WTC11 (cell line): ENCODE data around the gene CDKN1C. TPM values are rescaled to one million over a fixed set of nuclear protein-coding genes. Genes with fewer than 3 reads are reported as not detected.

Experiments
- CBFB ChIP-seq: sonication (generic); formaldehyde crosslinking; IDR thresholded peaks from 2 replicates; pipeline ENCODE4 v1.8.1; 2022; ENCODE audit warnings: mild to moderate bottlenecking, low read depth, missing genetic modification reagents
- EMX1 ChIP-seq: fragments of 250-450 bp; sonication (Bioruptor Pico); IDR thresholded peaks from 2 replicates; pipeline ENCODE4 v1.8.0; 2021; ENCODE audit warnings: mild to moderate bottlenecking
- GABPB1 ChIP-seq: sonication (generic); formaldehyde crosslinking; IDR thresholded peaks from 2 replicates; pipeline ENCODE4 v1.8.1; 2023; ENCODE audit warnings: mild to moderate bottlenecking, missing genetic modification reagents
- HMGA2 ChIP-seq: fragments of 250-450 bp; sonication (Bioruptor Pico); IDR thresholded peaks from 2 replicates; pipeline ENCODE4 v1.4.0; 2021; ENCODE audit warnings: mild to moderate bottlenecking, moderate library complexity
- JAZF1 ChIP-seq: fragments of 250-450 bp; sonication (Bioruptor Pico); IDR thresholded peaks from 2 replicates; pipeline ENCODE4 v1.9.0; 2021; ENCODE audit warnings: moderate library complexity, mild to moderate bottlenecking, inconsistent platforms
- NFATC4 ChIP-seq: fragments of 250-450 bp; sonication (Bioruptor Pico); IDR thresholded peaks from 2 replicates; pipeline ENCODE4 v1.9.0; 2021; ENCODE audit warnings: mild to moderate bottlenecking
- NFE2L1 ChIP-seq: sonication (generic); formaldehyde crosslinking; IDR thresholded peaks from 2 replicates; pipeline ENCODE4 v1.8.1; 2023; ENCODE audit warnings: missing genetic modification reagents
- TCF7 ChIP-seq: sonication (generic); formaldehyde crosslinking; IDR thresholded peaks from 2 replicates; pipeline ENCODE4 v1.8.0; 2022; ENCODE audit warnings: mild to moderate bottlenecking, low read depth, missing genetic modification reagents, moderate library complexity
- ZNF138 ChIP-seq: sonication (generic); formaldehyde crosslinking; conservative IDR thresholded peaks from 2 replicates; pipeline ENCODE4 v1.8.1; 2022; ENCODE audit warnings: mild to moderate bottlenecking, moderate library complexity, missing genetic modification reagents
- ZNF232 ChIP-seq: sonication (generic); formaldehyde crosslinking; IDR thresholded peaks from 2 replicates; pipeline ENCODE4 v1.8.0; 2022; ENCODE audit warnings: mild to moderate bottlenecking, missing genetic modification reagents
- ZNF317 ChIP-seq: sonication (generic); formaldehyde crosslinking; IDR thresholded peaks from 2 replicates; pipeline ENCODE4 v1.8.1; 2023; ENCODE audit warnings: low read depth, mild to moderate bottlenecking, moderate library complexity, missing genetic modification reagents, borderline replicate concordance
- ZNF396 ChIP-seq: fragments of 250-450 bp; sonication (Bioruptor Pico); IDR thresholded peaks from 2 replicates; pipeline ENCODE4 v1.8.0; 2021; ENCODE audit warnings: mild to moderate bottlenecking, moderate library complexity, borderline replicate concordance
- ZNF416 ChIP-seq: fragments of 250-450 bp; sonication (Bioruptor Pico); IDR thresholded peaks from 2 replicates; pipeline ENCODE4 v1.9.0; 2021; ENCODE audit warnings: mild to moderate bottlenecking, inconsistent platforms
- total RNA-seq: library from RNA; stranded (reverse); gene quantifications from 3 replicates; pipeline ENCODE4 v1.2.3, GENCODE V29; 2021
- TF ChIP-seq, protein P1 (sequence below): sonication (generic); formaldehyde crosslinking; IDR thresholded peaks from 2 replicates; pipeline ENCODE4 v1.8.1; 2022; ENCODE audit warnings: mild to moderate bottlenecking, missing genetic modification reagents, moderate library complexity, borderline replicate concordance
- TF ChIP-seq, protein P2 (sequence below): sonication (generic); formaldehyde crosslinking; IDR thresholded peaks from 2 replicates; pipeline ENCODE4 v1.8.1; 2022; ENCODE audit warnings: low read depth, mild to moderate bottlenecking, moderate library complexity, missing genetic modification reagents, borderline replicate concordance
- TF ChIP-seq, protein P3 (sequence below): sonication (generic); formaldehyde crosslinking; IDR thresholded peaks from 2 replicates; pipeline ENCODE4 v1.8.1; 2023; ENCODE audit warnings: mild to moderate bottlenecking, missing genetic modification reagents, moderate library complexity
- TF ChIP-seq, protein P4 (sequence below): sonication (generic); formaldehyde crosslinking; IDR thresholded peaks from 2 replicates; pipeline ENCODE4 v1.8.0; 2022; ENCODE audit warnings: missing genetic modification reagents
- TF ChIP-seq, protein P5 (sequence below): sonication (generic); formaldehyde crosslinking; IDR thresholded peaks from 2 replicates; pipeline ENCODE4 v1.8.1; 2022; ENCODE audit warnings: mild to moderate bottlenecking, moderate library complexity, missing genetic modification reagents
- TF ChIP-seq, protein P6 (sequence below): sonication (generic); formaldehyde crosslinking; IDR thresholded peaks from 2 replicates; pipeline ENCODE4 v1.8.0; 2022; ENCODE audit warnings: mild to moderate bottlenecking, missing genetic modification reagents
- TF ChIP-seq, protein P7 (sequence below): sonication (generic); formaldehyde crosslinking; IDR thresholded peaks from 2 replicates; pipeline ENCODE4 v1.8.0; 2023; ENCODE audit warnings: missing genetic modification reagents, mild to moderate bottlenecking, borderline replicate concordance
- TF ChIP-seq, protein P8 (sequence below): sonication (generic); formaldehyde crosslinking; IDR thresholded peaks from 2 replicates; pipeline ENCODE4 v1.8.1; 2023; ENCODE audit warnings: mild to moderate bottlenecking, moderate library complexity, missing genetic modification reagents
- TF ChIP-seq, protein P9 (sequence below): sonication (generic); formaldehyde crosslinking; IDR thresholded peaks from 2 replicates; pipeline ENCODE4 v1.8.1; 2023; ENCODE audit warnings: mild to moderate bottlenecking, missing genetic modification reagents, moderate library complexity

Gene CDKN1C
- total RNA-seq, 1 experiment from 2014 or later: 25.0 TPM

DNA sequence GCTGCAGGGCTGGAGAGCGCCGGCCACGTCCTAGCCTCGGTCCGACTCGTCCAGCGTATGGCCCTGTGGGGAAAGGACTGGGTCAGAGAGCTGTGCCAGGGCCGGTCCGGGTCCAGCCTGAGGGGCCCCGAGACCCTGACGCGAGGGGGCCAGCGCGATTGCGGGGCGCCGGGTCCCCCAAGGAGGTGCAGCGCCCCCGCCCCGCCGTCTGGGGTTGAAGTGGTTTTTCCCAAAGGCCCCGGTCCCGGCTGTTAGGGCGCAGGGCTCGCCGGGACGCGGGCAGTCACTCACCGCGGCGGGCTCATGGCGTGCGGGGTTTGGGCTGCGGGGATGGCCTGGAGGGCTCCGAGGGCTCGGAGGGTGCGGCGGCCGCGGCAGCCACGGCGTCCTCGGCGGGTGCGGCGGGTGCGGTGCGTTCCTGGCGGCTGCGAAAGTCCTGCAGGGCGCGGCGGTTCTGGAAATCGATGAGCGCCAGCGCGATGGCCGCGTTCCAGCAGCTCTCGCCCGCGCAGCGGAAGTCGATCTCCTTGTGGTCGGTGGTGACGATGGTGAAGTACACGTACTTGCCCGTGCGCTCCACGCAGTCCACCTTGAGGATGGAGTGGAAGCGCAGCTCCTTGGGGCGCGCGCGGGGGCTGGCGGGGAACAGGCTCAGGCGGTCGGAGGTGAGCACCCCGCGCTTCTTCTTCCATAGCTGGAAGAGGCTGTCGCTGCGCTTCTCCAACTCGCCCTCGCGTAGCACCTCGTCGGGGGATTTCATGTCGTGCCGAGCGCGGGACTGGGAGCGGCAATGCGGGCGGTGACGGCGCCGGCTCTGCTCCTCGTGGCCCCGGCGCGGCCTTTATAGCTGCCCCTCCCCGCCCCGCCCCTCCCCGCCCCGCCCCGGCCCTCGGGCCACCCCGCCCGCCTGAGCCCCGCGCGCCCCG lies 43.3 kb upstream of the CDKN1C start, which contains the start of gene PHLDA2 (continued):
- TF ChIP-seq, protein P1, sequence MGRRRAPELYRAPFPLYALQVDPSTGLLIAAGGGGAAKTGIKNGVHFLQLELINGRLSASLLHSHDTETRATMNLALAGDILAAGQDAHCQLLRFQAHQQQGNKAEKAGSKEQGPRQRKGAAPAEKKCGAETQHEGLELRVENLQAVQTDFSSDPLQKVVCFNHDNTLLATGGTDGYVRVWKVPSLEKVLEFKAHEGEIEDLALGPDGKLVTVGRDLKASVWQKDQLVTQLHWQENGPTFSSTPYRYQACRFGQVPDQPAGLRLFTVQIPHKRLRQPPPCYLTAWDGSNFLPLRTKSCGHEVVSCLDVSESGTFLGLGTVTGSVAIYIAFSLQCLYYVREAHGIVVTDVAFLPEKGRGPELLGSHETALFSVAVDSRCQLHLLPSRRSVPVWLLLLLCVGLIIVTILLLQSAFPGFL: no peak
- TF ChIP-seq NFE2L1 (CRISPR knock-in tag) (peak; percentile 76; the same call in 1 of the 2 replicates), GABPB1 (no peak), TCF7 (CRISPR knock-in tag) (no peak), ZNF396 (CRISPR knock-in tag) (no peak), ZNF232 (CRISPR knock-in tag) (0 out of 2 replicates have a peak, but pooled peaks have one; percentile 52), NFATC4 (CRISPR knock-in tag) (no peak), ZNF317 (CRISPR knock-in tag) (0 out of 2 replicates have a peak, but pooled peaks have one; percentile 11), ZNF416 (no peak), HMGA2 (no peak), ZNF138 (CRISPR knock-in tag) (no peak), CBFB (no peak), JAZF1 (CRISPR knock-in tag) (no peak), EMX1 (CRISPR knock-in tag) (no peak)
- TF ChIP-seq, protein P2, sequence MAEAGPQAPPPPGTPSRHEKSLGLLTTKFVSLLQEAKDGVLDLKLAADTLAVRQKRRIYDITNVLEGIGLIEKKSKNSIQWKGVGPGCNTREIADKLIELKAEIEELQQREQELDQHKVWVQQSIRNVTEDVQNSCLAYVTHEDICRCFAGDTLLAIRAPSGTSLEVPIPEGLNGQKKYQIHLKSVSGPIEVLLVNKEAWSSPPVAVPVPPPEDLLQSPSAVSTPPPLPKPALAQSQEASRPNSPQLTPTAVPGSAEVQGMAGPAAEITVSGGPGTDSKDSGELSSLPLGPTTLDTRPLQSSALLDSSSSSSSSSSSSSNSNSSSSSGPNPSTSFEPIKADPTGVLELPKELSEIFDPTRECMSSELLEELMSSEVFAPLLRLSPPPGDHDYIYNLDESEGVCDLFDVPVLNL (CRISPR knock-in tag): no peak; the same call in 1 of the 2 replicates
- TF ChIP-seq, protein P3, sequence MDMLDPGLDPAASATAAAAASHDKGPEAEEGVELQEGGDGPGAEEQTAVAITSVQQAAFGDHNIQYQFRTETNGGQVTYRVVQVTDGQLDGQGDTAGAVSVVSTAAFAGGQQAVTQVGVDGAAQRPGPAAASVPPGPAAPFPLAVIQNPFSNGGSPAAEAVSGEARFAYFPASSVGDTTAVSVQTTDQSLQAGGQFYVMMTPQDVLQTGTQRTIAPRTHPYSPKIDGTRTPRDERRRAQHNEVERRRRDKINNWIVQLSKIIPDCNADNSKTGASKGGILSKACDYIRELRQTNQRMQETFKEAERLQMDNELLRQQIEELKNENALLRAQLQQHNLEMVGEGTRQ (CRISPR knock-in tag): no peak
- TF ChIP-seq, protein P4, sequence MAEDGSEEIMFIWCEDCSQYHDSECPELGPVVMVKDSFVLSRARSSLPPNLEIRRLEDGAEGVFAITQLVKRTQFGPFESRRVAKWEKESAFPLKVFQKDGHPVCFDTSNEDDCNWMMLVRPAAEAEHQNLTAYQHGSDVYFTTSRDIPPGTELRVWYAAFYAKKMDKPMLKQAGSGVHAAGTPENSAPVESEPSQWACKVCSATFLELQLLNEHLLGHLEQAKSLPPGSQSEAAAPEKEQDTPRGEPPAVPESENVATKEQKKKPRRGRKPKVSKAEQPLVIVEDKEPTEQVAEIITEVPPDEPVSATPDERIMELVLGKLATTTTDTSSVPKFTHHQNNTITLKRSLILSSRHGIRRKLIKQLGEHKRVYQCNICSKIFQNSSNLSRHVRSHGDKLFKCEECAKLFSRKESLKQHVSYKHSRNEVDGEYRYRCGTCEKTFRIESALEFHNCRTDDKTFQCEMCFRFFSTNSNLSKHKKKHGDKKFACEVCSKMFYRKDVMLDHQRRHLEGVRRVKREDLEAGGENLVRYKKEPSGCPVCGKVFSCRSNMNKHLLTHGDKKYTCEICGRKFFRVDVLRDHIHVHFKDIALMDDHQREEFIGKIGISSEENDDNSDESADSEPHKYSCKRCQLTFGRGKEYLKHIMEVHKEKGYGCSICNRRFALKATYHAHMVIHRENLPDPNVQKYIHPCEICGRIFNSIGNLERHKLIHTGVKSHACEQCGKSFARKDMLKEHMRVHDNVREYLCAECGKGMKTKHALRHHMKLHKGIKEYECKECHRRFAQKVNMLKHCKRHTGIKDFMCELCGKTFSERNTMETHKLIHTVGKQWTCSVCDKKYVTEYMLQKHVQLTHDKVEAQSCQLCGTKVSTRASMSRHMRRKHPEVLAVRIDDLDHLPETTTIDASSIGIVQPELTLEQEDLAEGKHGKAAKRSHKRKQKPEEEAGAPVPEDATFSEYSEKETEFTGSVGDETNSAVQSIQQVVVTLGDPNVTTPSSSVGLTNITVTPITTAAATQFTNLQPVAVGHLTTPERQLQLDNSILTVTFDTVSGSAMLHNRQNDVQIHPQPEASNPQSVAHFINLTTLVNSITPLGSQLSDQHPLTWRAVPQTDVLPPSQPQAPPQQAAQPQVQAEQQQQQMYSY: 0 out of 2 replicates have a peak, but pooled peaks have one; percentile 21
- TF ChIP-seq, protein P5, sequence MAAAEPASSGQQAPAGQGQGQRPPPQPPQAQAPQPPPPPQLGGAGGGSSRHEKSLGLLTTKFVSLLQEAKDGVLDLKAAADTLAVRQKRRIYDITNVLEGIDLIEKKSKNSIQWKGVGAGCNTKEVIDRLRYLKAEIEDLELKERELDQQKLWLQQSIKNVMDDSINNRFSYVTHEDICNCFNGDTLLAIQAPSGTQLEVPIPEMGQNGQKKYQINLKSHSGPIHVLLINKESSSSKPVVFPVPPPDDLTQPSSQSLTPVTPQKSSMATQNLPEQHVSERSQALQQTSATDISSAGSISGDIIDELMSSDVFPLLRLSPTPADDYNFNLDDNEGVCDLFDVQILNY (CRISPR knock-in tag): no peak
- TF ChIP-seq, protein P6, sequence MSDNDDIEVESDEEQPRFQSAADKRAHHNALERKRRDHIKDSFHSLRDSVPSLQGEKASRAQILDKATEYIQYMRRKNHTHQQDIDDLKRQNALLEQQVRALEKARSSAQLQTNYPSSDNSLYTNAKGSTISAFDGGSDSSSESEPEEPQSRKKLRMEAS (CRISPR knock-in tag): peak; percentile 64; the same call in 1 of the 2 replicates
- TF ChIP-seq, protein P7, sequence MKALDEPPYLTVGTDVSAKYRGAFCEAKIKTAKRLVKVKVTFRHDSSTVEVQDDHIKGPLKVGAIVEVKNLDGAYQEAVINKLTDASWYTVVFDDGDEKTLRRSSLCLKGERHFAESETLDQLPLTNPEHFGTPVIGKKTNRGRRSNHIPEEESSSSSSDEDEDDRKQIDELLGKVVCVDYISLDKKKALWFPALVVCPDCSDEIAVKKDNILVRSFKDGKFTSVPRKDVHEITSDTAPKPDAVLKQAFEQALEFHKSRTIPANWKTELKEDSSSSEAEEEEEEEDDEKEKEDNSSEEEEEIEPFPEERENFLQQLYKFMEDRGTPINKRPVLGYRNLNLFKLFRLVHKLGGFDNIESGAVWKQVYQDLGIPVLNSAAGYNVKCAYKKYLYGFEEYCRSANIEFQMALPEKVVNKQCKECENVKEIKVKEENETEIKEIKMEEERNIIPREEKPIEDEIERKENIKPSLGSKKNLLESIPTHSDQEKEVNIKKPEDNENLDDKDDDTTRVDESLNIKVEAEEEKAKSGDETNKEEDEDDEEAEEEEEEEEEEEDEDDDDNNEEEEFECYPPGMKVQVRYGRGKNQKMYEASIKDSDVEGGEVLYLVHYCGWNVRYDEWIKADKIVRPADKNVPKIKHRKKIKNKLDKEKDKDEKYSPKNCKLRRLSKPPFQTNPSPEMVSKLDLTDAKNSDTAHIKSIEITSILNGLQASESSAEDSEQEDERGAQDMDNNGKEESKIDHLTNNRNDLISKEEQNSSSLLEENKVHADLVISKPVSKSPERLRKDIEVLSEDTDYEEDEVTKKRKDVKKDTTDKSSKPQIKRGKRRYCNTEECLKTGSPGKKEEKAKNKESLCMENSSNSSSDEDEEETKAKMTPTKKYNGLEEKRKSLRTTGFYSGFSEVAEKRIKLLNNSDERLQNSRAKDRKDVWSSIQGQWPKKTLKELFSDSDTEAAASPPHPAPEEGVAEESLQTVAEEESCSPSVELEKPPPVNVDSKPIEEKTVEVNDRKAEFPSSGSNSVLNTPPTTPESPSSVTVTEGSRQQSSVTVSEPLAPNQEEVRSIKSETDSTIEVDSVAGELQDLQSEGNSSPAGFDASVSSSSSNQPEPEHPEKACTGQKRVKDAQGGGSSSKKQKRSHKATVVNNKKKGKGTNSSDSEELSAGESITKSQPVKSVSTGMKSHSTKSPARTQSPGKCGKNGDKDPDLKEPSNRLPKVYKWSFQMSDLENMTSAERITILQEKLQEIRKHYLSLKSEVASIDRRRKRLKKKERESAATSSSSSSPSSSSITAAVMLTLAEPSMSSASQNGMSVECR (CRISPR knock-in tag): peak; percentile 67; the same call in 1 of the 2 replicates
- TF ChIP-seq, protein P8, sequence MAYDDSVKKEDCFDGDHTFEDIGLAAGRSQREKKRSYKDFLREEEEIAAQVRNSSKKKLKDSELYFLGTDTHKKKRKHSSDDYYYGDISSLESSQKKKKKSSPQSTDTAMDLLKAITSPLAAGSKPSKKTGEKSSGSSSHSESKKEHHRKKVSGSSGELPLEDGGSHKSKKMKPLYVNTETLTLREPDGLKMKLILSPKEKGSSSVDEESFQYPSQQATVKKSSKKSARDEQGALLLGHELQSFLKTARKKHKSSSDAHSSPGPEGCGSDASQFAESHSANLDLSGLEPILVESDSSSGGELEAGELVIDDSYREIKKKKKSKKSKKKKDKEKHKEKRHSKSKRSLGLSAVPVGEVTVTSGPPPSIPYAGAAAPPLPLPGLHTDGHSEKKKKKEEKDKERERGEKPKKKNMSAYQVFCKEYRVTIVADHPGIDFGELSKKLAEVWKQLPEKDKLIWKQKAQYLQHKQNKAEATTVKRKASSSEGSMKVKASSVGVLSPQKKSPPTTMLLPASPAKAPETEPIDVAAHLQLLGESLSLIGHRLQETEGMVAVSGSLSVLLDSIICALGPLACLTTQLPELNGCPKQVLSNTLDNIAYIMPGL (CRISPR knock-in tag): peak; percentile 77; the same call in 1 of the 2 replicates
- TF ChIP-seq, protein P9, sequence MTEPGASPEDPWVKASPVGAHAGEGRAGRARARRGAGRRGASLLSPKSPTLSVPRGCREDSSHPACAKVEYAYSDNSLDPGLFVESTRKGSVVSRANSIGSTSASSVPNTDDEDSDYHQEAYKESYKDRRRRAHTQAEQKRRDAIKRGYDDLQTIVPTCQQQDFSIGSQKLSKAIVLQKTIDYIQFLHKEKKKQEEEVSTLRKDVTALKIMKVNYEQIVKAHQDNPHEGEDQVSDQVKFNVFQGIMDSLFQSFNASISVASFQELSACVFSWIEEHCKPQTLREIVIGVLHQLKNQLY (CRISPR knock-in tag): 0 out of 2 replicates have a peak, but pooled peaks have one; percentile 35
